HG03521 (cell line): ENCODE data around the gene TRPV2.
"Not testable (repeated sequence)": the region's sequence is repeated elsewhere in the genome, so short reads cannot be mapped to it uniquely, and the experiment has no call there.

Experiments used
- ATAC-seq: cut with Tn5 transposase; IDR thresholded peaks from one replicate; pipeline ENCODE4 v1.9.1; 2021; ENCODE audit warnings: mild to moderate bottlenecking, moderate library complexity; ENCODE audit not compliant: unreplicated experiment

TRPV2 gene

GRCh38 chr17:16452268-16452667 is 36.9 kb downstream of the TRPV2 start:
- ATAC-seq, result not testable (repeated sequence)

DNA sequence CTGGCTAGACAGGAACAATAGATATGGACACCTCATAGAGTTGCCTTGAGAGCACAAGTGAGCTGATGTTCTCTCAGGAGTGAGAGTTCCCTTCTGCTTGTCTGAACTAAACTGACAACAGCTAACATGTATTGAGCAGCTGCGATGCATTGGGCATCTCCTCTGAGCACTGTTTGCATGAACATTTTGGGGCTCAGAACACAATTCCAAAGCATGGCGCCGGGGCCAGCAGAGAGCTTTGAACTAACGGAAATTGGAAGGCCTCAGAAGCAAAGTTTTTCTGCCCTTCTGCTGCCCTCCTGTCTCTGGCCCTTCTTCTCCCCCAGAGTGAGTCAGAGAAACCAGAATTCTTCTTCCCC is 38.1 kb downstream of the TRPV2 start:
- no peak for ATAC-seq

- ATAC-seq, result no peak
These were observed 40.8 kb downstream of the TRPV2 start for GRCh38 chr17:16455997-16456741.

DNA sequence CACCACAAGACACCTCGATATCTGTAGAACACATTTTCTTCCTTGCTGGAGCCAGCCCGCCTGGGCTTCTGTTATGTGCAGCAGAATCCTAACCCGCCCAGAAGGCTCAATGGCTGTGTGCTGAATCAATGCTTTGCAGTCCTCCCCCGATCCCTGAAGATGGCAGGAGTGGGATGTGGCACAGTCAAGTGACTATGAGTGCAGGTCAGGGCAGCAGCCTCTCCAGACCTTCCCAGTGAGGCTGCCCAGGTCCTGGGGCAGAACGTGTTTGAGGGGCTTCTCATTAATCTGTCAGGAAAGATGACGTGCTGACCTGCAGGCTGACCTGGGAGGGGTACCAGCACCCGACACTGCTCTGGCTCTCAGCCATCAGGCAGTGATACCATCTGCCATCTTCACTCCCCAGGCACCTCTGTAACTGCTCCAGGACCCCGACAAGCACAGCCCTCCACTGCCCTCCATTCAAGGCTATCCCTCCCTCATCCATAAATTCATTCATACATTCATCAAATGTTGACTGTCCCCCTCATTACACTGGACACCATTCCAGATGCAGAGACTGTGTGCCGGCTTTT is 41.5 kb downstream of the TRPV2 start:
- no peak for ATAC-seq

GRCh38 chr17:16459271-16459670 is 43.9 kb downstream of the TRPV2 start:
- ATAC-seq, result no peak

DNA sequence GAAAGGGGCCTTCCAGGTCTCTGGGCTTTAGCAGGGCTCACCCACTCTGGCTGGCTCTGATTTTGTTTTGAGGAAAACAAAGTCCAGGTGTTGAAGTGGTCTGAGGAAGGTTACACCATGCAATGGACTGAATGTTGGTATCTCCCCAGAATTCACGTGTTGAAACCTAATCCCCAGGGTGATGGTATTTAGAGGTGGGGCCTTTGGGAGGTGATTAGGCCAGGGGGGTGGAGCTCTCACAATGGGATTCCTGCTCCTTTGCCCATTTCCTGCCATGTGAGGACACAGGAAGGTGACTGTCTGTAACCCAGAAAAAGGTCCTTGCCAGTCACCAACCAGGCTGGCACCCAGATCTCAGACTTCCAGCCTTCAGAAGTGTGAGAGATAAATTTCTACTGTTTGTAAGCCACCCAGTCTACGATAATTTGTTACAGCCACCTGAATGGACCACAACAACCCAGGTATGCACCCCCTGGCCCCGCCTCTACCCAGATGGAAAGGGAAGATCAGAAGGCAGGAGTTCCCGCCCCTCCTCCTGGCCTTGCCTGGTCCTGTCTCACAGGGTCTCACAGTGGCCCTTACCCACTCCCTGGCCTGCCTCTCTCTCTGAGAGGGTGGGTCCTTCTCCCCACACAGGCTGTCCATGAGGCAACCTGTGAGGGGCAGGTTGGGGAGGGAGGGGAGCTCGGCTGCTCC is 44.6 kb downstream of the TRPV2 start:
- ATAC-seq, result no peak

DNA sequence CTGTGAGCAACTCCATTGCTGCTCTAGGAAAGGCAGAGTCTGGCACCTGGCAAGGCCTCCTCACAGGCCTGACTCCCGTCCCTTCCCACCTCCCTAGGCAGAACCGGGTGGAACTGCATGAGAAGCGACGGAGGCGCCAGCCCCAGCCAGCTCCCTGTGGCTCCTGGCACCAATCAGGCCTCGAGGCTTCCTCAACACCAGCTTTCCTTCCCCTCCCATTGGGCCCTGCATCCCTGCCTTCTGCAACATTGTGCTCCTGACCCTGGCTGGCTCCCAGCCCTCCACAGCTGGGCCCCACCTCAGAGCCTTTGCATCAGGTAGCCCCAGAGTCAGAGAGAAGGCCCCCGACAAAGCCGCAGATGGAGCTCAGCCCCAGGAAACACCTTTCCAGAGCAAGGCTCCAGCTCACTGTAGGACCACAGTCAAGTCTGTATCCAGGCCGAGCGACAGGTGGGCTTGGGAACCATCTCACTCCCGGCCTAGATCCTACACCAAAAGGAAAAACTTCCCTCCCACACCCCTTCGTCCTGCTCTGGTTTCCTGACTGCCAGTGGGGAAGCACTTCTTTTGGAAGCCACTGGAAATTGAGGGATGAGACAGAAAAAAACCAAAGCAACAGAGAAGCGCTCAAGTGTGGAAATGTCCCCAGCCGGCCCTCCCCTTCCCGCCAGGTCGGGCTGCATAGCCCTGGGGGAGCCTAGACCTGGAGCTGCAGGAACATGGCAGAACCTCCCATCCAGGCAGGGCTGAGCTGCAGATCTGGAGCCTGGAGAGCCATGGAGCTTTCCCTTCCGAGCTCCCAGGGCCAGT is 45.6 kb downstream of the TRPV2 start:
- no peak for ATAC-seq

DNA sequence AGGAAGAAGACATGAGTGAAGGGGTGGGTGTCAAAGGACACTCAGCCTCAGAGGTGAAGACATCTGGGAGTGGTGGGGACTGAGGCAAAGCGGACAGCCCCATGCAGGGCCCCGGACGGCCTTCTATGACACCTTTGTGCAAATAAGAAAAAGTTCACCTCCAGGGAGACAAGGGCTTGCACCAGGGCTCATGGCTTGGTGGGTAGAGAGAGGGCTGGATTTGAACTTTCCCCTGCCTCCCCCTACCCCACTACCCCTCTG is 46.2 kb downstream of the TRPV2 start:
- no peak for ATAC-seq

- ATAC-seq, result no peak
These were observed 46.9 kb downstream of the TRPV2 start for GRCh38 chr17:16462070-16462864.

- no peak for ATAC-seq
These were observed 48.3 kb downstream of the TRPV2 start for GRCh38 chr17:16463358-16464302.

GRCh38 chr17:16464303-16465051 is 49.1 kb downstream of the TRPV2 start:
- no peak for ATAC-seq

DNA sequence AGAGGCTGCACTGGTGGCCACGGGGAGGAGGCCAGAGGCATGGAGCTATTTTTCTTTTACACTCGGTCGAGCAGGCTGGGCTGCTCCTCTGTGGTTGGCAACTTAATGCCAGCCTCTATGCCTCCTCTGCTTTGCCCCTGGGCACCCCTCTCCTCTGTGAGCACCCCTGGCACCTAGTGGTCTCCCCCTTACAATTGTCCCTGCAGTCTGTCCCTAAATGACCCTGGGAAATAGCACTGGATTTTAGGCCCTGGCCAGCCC is 49.6 kb downstream of the TRPV2 start:
- ATAC-seq, result no peak

DNA sequence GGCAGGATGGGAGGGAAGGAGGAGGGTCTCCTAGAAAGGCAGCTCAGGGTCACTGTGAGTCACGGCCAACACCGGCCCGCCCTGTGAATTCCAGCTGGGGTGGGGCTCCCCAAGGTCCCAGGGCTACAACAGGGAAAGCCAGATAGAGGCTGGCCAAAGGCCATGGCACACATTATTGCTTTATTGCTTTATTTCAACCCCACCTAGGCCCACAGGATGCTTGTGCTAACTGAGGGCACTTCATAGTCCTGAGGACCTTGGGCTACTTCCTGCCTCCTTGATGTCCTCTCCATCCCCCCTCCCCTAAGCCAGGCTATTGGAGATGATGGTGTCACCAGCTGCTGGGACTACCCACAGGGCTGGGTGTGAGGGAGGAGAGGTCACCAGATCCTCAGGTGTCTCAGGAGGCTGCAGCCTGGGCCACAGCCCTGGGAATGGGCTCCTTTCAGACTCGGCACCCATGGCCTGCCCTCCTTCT is 50.5 kb downstream of the TRPV2 start:
- no peak for ATAC-seq

DNA sequence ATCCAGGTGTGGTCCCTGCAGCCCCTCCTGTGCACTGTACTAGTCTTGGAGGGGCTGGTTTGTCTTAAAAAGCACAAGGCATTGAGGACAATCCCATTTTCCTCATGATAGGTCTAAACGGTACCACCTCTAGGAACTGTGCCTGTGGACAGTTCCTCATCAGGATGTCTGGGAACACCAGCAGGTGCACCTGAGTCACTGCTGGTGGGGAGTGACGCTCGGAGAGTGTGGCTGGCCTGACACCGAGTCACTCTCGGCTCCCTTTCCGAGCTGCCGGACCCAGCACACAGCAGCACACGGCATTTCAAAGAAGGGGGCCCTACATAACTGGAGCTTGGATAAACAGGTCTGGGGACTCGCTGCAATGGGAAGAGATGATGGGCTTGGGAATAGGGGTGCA is 51.0 kb downstream of the TRPV2 start:
- ATAC-seq, result no peak

DNA sequence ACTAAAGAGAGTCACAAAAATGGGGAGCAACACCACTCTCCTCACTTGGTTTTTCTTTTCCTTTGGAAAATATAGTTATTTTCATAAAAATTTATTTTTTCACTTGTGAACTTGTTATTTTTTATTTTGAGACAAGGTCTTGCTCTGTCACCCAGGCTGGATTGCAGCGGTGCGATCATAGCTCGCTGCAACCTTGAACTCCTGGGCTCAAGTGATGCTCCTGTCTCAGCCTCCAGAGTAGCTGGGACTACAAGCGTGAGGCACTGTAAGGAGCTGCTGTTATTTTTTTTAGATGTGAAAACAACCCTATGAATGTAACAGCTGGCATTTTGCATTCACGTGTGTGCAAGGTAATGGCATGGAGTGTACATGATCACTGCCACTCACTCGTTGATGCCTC is 51.7 kb downstream of the TRPV2 start:
- ATAC-seq, result no peak

GRCh38 chr17:16467886-16468285 is 52.5 kb downstream of the TRPV2 start:
- ATAC-seq, result no peak

GRCh38 chr17:16468428-16468992 is 53.1 kb downstream of the TRPV2 start:
- no peak for ATAC-seq

GRCh38 chr17:16470265-16470664 is 54.9 kb downstream of the TRPV2 start:
- no peak for ATAC-seq

DNA sequence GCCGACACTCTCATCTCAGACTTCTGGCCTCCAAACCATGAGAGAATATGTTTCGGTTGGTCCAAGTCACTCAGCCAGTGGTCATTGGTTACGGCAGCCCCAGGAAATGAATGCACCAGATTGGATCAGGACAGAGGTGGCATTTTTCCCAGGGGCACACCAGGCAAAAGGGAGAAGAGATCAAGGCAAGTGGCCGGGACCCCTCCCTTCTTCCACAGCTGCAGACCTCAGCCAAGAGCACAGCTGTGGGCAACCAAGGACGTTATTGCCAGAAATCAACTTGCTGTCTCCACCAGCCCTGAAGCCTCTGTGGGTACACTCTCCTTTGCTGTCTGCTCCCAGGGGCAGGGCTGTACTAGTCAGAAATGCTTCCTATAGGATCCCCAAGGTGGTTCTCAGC is 55.9 kb downstream of the TRPV2 start:
- no peak for ATAC-seq
